HAP-1 (cell line): ENCODE results near the gene TFR2.

ENCODE experiments used
- DNase-seq, 2 experiments: peaks; one replicate each; pipeline ENCODE4 v3.0.0-alpha.2; 2016 to 2020; ENCODE audit warnings: low spot score in 2 of 2
- H3K27me3 ChIP-seq: fragments of 250-450 bp; sonication (Bioruptor Pico); 2 replicates; pipeline ENCODE4 v1.5.1; 2020; ENCODE audit warnings: low read depth, mild to moderate bottlenecking, moderate library complexity
- H3K36me3 ChIP-seq: fragments of 250-450 bp; sonication (Bioruptor Pico); replicated peaks from 2 replicates; pipeline ENCODE4 v1.5.1; 2020; ENCODE audit warnings: mild to moderate bottlenecking
- H3K4me1 ChIP-seq: fragments of 250-450 bp; sonication (Bioruptor Pico); 2 replicates; pipeline ENCODE4 v1.5.1; 2020; ENCODE audit warnings: mild to moderate bottlenecking
- H3K4me3 ChIP-seq: fragments of 250-450 bp; sonication (Bioruptor Pico); 2 replicates; pipeline ENCODE4 v1.5.1; 2020; ENCODE audit warnings: mild to moderate bottlenecking, moderate library complexity
- H3K9me3 ChIP-seq: fragments of 250-450 bp; sonication (Bioruptor Pico); 2 replicates; pipeline ENCODE4 v1.5.1; 2020; ENCODE audit warnings: mild to moderate bottlenecking, moderate library complexity
- in situ Hi-C: fragments of 300-500 bp; cut with MboI; formaldehyde crosslinking; loops from 3 replicates; pipeline ENCODE4 v1.14.3; 2020; ENCODE audit warnings: low sequenced_read_pairs, inconsistent platforms, mixed read lengths

TFR2 gene

DNA sequence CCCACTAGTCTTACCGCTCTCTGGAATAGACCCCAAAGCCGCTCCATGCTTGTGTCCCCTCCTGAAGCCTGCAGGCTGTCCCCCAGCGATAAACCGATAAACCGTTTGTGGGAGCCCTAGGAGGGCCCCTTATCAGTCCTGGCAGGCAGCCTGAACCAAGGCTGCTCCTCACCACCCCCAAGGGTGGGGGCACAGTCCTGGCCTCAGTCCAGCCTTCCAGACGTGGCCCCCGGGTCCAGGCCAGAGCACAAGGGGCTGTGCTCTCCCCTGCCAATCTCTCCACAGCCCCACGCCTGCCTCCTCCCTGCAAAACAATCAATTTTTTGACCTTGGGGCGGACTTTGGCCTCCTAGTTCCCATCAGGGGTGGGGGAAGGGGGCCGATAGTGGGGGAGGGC, at the start of gene TFR2:
Gene TFR2 (minus strand): TSS at position 90 of the 397 bp plus-strand sequence. CDS start 43 bp downstream, at position 47.
- Histone ChIP-seq H3K9me3 (no peaks in the 10 kb centered on the region), H3K27me3 (peaks cover 6% of the 10 kb centered on the region; the same call in 1 of the 2 replicates), H3K4me1 (no peaks in the 10 kb centered on the region), H3K4me3 (no peak within 1 kb of the TSS), H3K36me3 (no peaks in the 10 kb centered on the region)
- in situ Hi-C loops = no loop called here
- no peak for DNase-seq

DNA sequence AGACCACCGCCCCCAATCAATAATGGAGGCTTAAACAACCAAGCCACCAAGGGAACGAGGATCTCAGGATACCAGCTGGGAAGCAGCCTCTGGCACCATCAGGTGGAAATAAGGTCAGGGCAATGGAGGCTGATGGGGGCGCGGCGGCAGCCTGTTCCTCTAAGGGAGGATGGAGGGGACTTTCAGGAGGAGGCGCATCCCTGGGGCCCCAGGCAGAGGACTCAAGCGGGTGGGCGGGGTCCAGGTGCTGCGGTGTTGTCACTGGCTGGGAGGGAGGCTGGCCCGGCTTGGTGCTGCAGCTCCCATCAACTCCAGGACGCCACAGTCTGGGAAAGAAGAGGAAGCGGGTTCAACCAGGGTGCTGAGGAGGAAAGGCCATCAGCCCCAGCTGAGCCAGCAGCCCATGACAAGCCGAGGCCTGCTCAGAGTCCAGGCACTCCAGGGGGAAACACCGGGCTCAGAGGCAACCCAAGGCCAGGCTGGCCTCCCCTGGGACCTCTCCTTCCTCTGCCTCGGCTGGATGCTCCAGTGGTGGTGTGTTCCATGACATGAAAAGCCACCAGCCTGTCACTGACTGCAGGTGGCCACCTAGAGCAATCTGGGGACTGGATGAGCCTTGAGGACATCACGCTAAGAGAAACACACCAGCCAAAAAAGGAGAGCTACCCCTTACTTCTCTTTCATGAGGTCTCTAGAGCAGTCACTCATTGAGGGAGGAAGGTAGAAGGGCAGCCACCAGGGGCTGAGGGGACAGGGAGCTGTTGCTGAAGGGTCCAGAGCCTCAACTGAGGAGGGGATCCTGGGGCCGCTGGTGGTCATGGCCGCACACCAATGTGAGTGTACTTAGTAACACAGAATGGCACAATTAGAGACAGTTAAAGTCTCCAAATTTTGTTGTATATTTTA, 48.1 kb upstream of the TFR2 start:
- no peaks in the 10 kb centered on the region for H3K27me3 ChIP-seq
- in situ Hi-C loops = no loop called here

DNA sequence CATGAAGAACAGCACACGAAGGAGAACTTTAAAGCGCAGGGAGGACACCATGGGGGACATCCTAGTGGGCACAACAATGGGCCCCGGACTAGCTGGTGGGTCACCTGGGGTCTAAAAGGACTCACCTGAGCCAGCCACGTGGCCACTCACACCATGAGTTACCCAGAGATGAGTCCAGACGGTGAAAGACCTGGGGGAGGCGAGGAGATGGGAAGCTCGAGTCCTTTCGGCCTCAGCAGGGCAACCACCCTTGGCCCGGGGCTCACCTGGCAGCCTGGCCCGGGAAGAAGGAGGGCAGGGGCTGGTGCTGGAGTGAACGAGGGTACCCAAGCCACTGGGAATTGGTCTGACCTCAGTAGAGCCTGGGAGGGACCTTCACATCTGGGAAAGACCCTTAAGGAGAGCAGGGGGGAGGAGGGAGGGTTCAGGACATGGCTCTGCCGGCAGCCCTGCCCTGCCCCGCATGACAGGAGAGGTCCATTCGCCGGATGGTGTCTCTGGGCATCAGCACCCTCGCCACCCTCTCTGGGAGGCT, 47.0 kb upstream of the TFR2 start:
- Histone ChIP-seq H3K4me1 (peaks cover 13% of the 10 kb centered on the region), H3K27me3 (no peaks in the 10 kb centered on the region), H3K9me3 (no peaks in the 10 kb centered on the region), H3K4me3 (no peak overlapping the region), H3K36me3 (peaks cover 66% of the 10 kb centered on the region)
- in situ Hi-C loops = no loop called here
- no peak for DNase-seq

More for the DNA sequence above, 48.1 kb upstream of the TFR2 start:
- H3K4me1 ChIP-seq = peaks cover 14% of the 10 kb centered on the region
- peaks cover 55% of the 10 kb centered on the region for H3K36me3 ChIP-seq
- H3K9me3 ChIP-seq = no peaks in the 10 kb centered on the region
- DNase-seq = no peak
- H3K4me3 ChIP-seq = no peak overlapping the region

DNA sequence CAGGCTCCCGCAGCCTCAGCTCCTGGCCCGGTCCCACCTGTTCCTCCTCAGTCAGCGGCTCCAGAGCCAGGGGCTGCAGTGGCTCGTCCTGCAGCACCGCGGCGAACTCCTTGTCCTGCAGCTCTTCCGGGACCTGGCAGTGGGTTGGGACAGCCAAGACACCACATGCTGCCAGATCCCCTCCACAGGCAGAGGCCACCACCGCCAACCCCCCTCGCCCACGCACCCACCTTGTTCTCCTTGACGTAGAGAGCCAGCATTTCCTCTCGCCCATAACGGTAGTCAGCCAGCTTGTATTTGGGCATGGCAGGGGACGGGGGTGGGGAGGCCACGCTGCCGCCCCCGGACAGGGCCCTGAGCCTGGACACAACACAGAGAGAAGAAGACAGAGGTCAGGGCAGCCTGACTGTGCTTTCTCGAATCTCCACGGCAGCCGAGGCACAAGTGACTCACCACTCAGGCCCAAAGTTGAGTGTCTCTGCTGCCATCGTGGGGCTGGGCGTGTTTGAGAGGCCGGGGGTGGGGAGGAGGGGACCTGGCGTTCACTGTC, 46.5 kb upstream of the TFR2 start:
- in situ Hi-C loops = no loop called here
- Histone ChIP-seq H3K36me3 (peaks cover 72% of the 10 kb centered on the region), H3K4me1 (peaks cover 13% of the 10 kb centered on the region), H3K4me3 (no peak overlapping the region), H3K27me3 (no peaks in the 10 kb centered on the region), H3K9me3 (no peaks in the 10 kb centered on the region)
- DNase-seq = no peak

DNA sequence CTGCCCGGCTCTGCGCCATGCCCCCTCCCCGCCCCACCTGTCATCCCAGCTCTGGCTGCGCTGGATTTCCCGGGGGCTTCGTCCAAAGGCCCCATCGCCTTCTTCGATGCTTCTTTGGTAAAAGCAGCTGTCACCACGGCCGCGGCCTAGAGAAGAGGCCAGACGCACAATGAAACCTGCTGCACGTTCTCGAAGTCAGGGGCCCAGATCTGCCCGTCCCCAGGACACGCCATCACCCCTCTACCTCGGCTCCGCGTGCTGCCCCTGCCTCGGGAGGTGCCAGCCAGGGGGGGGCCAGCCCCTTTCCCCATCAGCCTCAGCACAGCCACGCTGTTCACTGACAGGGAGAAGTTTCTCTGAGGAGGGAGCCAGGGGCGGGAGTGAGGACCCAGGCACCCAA, 45.9 kb upstream of the TFR2 start:
- no peak for DNase-seq
- no peak overlapping the region for H3K4me3 ChIP-seq
- H3K9me3 ChIP-seq = no peaks in the 10 kb centered on the region
- peaks cover 77% of the 10 kb centered on the region for H3K36me3 ChIP-seq
- in situ Hi-C loops = no loop called here
- no peaks in the 10 kb centered on the region for H3K27me3 ChIP-seq
- H3K4me1 ChIP-seq = peaks cover 9% of the 10 kb centered on the region

DNA sequence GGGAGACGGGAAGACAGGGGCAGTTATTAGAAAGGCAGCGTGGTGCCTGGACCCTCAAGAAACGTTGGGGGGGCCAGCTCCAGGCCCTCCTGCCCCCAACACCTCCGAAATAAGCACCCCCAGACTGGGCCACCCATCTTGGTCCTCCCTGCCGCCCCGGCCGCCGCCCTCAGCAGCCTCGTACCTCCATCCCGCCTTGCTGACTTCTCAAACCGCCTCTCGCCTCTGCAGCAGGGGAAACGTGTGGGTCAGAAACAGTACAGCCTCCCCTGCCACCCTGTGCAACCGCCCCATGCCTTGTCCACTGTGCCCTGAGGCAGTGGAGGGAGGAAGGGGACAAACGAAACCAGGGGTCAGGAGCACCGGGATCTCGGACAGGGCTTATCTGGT, 45.5 kb upstream of the TFR2 start:
- peaks cover 82% of the 10 kb centered on the region for H3K36me3 ChIP-seq
- no peaks in the 10 kb centered on the region for H3K27me3 ChIP-seq
- in situ Hi-C loops = no loop called here
- no peak overlapping the region for H3K4me3 ChIP-seq
- H3K9me3 ChIP-seq = no peaks in the 10 kb centered on the region
- DNase-seq = no peak
- H3K4me1 ChIP-seq = peaks cover 4% of the 10 kb centered on the region

DNA sequence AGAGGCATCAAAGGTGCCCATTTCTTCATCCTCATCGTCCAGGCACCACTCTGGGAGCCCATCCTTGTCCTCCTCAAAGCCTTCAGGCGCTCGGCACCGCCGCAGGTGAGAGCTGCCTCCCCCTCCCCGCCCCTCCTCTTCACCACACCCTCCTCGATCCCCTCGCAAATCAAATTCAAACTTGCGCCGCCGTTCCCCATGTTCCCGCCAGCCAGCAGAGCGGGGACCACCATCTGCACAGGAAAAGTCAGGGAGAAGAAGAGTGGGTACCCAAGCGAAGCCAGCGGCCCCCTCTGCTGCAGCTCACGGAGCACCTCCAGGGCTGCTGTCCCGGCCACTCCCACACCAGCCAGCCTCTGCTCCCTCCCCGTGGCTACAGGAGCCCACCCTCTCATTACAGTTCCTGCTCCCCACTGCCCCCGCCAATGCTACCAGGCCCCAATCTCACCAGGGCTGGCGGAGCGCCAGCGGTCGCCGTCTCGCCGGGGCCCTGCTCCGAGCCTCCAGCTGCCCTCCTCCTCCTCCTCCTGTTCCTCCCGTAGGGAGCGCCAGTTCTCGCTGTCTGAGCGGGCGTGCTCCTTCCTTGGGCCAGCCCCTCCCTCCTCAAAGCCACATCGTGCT, 45.0 kb upstream of the TFR2 start:
- Histone ChIP-seq H3K36me3 (peaks cover 86% of the 10 kb centered on the region), H3K4me3 (no peak overlapping the region), H3K27me3 (no peaks in the 10 kb centered on the region), H3K9me3 (no peaks in the 10 kb centered on the region), H3K4me1 (peaks cover under 1% of the 10 kb centered on the region)
- in situ Hi-C loops = no loop called here
- DNase-seq = no peak

DNA sequence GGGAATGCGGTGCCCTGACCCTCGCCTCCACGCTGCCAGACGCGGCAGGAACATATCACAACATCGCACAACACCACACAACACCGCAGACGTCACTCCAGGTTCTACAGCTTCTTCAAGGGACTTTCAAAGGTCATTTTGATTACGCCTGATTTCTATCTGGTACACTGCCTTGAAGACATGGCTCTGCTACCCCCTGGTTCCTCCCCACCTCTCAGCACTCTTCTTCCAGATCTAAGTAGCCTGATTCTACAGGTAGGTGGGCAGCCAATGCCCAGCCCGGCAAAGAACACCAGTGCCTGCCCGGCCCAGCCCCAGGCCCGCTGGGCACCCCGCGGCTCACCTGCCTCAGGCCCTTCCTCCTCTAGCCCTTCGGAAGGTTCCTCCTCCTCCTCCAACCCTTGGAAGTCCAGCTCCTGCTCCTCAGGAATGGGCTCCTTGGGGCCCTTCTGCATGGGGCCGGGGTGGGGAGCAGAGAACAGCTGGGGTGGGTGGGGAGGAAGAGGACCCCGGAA, 44.3 kb upstream of the TFR2 start:
- in situ Hi-C loops = no loop called here
- Histone ChIP-seq H3K4me1 (no peaks in the 10 kb centered on the region), H3K36me3 (peaks cover 85% of the 10 kb centered on the region), H3K27me3 (no peaks in the 10 kb centered on the region), H3K4me3 (no peak overlapping the region), H3K9me3 (no peaks in the 10 kb centered on the region)
- DNase-seq = no peak

DNA sequence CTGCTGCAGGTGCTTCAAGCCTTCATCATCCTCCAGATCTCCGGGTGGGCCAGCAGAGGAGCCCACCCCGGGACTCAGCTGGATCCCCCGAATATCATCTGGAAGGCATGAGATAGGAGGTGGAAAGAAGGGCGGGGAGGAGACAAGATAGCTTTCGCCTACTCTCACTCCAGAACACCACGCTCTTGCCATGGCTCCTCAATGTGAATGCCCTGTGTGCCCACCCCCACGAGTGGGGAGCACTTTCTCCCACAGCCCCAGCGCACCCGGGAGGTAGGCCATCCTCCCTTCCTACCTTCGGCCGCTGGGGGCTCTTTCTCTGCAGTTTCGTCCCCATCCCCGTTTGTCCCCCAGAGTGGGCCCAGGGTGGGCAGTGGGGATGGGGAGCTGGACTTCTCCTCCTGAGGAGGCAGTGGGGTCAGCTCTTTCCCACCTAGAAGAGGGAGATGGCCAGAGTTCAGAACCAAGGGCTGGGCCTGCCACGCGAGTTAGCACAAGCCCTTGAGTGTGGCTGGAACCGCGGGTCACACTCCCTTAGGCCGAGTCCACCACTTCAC, 43.8 kb upstream of the TFR2 start:
- no peaks in the 10 kb centered on the region for H3K4me1 ChIP-seq
- no peaks in the 10 kb centered on the region for H3K9me3 ChIP-seq
- DNase-seq = no peak
- no peak overlapping the region for H3K4me3 ChIP-seq
- H3K27me3 ChIP-seq = no peaks in the 10 kb centered on the region
- peaks cover 88% of the 10 kb centered on the region for H3K36me3 ChIP-seq
- in situ Hi-C loops = no loop called here

DNA sequence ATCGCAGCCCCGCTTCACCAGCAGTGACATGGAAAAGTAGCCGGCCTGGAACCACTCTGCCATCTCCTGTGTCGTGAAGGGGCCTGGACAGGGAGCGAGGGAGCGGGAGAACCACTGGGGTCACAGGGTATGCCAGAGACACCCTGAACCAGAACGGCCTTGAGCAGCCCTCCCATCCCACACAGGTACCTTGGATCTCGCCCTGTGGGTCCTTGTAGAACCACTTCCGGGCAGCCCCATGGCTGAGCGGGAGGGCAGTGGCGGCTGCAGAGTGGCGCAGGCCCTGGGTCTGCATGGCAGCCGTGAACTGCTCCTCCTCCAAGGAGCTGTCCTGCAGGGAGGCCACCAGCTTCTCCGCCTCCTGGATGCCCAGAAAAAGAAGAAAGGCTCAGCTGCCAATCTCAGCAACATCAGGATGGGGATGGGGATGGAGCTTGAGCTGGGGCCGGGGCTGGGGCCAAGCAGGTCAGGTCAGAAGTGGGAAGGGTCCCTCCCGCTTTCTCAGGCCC, 43.2 kb upstream of the TFR2 start:
- DNase-seq = no peak
- in situ Hi-C loops = no loop called here
- no peaks in the 10 kb centered on the region for H3K27me3 ChIP-seq
- peaks cover 91% of the 10 kb centered on the region for H3K36me3 ChIP-seq
- H3K9me3 ChIP-seq = no peaks in the 10 kb centered on the region
- no peak overlapping the region for H3K4me3 ChIP-seq
- no peaks in the 10 kb centered on the region for H3K4me1 ChIP-seq

DNA sequence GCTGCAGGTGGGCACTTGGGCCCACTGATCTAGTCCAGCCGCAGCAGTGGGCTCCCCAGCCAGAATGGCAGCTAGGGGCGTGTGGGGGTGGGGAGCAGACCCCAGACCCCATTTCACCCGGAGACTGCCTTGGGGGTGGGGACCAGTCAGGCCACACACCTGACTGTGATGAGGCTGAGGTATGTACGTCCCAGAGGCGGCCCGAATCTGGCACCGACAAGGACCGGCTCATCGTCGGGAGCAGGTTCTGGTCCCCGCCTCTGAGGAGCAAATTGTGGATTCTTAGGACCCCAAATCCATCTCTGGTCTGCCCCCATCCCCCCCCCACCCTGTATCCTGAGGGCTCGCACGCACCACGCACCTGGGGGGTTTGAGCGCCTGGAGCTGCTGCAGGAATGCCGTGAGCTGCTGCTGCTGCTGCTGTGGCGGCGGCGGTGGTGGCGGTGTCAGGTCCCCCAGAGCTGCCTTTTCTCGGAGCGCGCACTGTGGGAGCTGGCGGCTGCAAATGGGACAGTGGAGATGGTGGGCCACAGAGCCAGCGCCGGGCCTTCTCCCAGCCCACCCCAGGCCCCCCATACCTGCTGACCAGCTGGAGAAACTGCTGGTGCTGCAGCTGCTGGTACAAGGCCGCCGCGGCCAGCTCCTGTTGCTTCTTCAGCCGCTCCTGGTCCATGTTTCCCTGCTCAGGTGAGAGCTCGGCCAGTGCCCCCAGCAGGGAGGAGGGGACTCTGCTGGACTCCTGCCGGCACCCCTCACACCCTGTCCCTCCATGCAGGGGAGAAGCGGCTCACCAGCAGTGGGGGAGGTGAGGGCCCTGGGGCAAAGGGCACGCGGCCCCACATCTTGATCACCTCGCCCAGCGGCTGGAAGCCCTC, 42.5 kb upstream of the TFR2 start:
- no peak for DNase-seq
- no peaks in the 10 kb centered on the region for H3K27me3 ChIP-seq
- in situ Hi-C loops = no loop called here
- H3K9me3 ChIP-seq = no peaks in the 10 kb centered on the region
- H3K36me3 ChIP-seq = peaks cover 92% of the 10 kb centered on the region
- no peaks in the 10 kb centered on the region for H3K4me1 ChIP-seq
- H3K4me3 ChIP-seq = no peak overlapping the region

DNA sequence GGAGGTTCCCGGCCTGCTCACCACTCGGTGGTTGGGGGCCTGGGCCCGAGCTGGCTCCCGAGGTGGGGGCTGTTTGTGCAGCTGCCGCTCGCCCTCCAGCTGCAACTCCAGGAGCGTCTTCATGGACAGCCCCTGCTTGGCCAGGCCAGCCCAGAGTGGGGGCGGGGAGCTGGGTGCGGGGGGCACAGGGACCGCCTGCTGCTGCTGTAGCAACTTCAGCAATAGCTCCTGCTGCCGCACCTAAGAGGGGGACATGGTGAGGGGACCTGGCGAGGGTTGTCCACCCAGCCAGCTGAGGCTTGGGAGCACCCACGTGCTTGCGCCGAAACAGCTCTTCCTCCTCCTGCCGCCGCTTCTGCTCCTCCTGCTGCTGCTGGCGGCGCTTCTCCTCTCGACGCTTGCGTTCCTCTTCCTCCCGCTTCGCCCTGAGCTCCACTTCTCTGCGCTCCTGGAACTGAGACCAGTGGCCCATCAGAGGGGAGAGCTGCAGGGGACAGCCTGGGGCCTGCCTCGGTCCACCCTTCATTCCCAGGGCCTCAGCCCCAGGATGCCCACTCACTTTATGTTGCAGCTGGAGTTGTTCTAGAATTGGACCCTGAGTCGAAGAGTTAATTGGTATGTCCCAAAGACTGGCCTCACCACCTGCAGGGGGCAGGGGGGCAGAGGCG, 41.8 kb upstream of the TFR2 start:
- peaks cover 92% of the 10 kb centered on the region for H3K36me3 ChIP-seq
- no peak overlapping the region for H3K4me3 ChIP-seq
- no peak for DNase-seq
- H3K9me3 ChIP-seq = no peaks in the 10 kb centered on the region
- in situ Hi-C loops = no loop called here
- H3K27me3 ChIP-seq = no peaks in the 10 kb centered on the region
- H3K4me1 ChIP-seq = no peaks in the 10 kb centered on the region
